ENCODE measurements around the gene MRPS18A. TPM values are rescaled to one million over a fixed set of nuclear protein-coding genes. Genes with fewer than 3 reads are reported as not detected.
A peak's percentile ranks its signal among the peaks of the same experiment; 100 is the strongest.

Gene MRPS18A
- total and polyA plus RNA-seq, 2 of the 13 experiments (the other 11 are each of a cell fraction or from before 2014, with no cell fraction given), result 87.8 to 89.1 TPM

- no peak for TF ChIP-seq ZNF543 (CRISPR knock-in tag; IDR thresholded peaks at IDR 0.05)
- no peak for TF ChIP-seq CSRNP2 (CRISPR knock-in tag; conservative IDR thresholded peaks at IDR 0.05; ENCODE audit: low read depth)
- TF ChIP-seq, protein P1, sequence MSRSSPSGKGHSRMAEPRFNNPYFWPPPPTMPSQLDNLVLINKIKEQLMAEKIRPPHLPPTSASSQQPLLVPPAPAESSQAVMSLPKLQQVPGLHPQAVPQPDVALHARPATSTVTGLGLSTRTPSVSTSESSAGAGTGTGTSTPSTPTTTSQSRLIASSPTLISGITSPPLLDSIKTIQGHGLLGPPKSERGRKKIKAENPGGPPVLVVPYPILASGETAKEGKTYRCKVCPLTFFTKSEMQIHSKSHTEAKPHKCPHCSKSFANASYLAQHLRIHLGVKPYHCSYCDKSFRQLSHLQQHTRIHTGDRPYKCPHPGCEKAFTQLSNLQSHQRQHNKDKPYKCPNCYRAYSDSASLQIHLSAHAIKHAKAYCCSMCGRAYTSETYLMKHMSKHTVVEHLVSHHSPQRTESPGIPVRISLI (CRISPR knock-in tag; IDR thresholded peaks at IDR 0.05; ENCODE audit: borderline replicate concordance), result no peak
- TF ChIP-seq ZNF766 (CRISPR knock-in tag; IDR thresholded peaks at IDR 0.05; ENCODE audit: borderline replicate concordance), result no peak
- no peak for TF ChIP-seq BRD4 (CRISPR knock-in tag; IDR thresholded peaks at IDR 0.05)
- no peak for TF ChIP-seq HOXA7 (CRISPR knock-in tag; IDR thresholded peaks at IDR 0.05)
- peak; percentile 80 for TF ChIP-seq ELF3 (CRISPR knock-in tag; IDR thresholded peaks at IDR 0.05)
- TF ChIP-seq, protein P2, sequence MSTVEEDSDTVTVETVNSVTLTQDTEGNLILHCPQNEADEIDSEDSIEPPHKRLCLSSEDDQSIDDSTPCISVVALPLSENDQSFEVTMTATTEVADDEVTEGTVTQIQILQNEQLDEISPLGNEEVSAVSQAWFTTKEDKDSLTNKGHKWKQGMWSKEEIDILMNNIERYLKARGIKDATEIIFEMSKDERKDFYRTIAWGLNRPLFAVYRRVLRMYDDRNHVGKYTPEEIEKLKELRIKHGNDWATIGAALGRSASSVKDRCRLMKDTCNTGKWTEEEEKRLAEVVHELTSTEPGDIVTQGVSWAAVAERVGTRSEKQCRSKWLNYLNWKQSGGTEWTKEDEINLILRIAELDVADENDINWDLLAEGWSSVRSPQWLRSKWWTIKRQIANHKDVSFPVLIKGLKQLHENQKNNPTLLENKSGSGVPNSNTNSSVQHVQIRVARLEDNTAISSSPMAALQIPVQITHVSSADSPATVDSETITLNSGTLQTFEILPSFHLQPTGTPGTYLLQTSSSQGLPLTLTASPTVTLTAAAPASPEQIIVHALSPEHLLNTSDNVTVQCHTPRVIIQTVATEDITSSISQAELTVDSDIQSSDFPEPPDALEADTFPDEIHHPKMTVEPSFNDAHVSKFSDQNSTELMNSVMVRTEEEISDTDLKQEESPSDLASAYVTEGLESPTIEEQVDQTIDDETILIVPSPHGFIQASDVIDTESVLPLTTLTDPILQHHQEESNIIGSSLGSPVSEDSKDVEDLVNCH (CRISPR knock-in tag; IDR thresholded peaks at IDR 0.05), result no peak
- no peak for TF ChIP-seq CHCHD3 (CRISPR knock-in tag; IDR thresholded peaks at IDR 0.05)
- TF ChIP-seq HHEX (CRISPR knock-in tag; IDR thresholded peaks at IDR 0.05), result no peak
- no peak for TF ChIP-seq ZNF10 (CRISPR knock-in tag; IDR thresholded peaks at IDR 0.05; ENCODE audit: borderline replicate concordance, low read depth)
- peak; percentile 52; the same call in 1 of the 2 replicates for TF ChIP-seq FOXO1 (CRISPR knock-in tag; IDR thresholded peaks at IDR 0.05)
- no peak for TF ChIP-seq ASH2L (IDR thresholded peaks at IDR 0.05; ENCODE audit: insufficient read length, low read depth, low read length)
- no peak for TF ChIP-seq ZNF550 (CRISPR knock-in tag; IDR thresholded peaks at IDR 0.05; ENCODE audit: borderline replicate concordance)
- no peak for TF ChIP-seq ZSCAN31 (CRISPR knock-in tag; IDR thresholded peaks at IDR 0.05; ENCODE audit: low read depth)
- no peak for TF ChIP-seq KMT2B (CRISPR knock-in tag; IDR thresholded peaks at IDR 0.05)
- peak; percentile 41; the same call in 1 of the 2 replicates for TF ChIP-seq RXRA (CRISPR knock-in tag; IDR thresholded peaks at IDR 0.05)
- no peak for TF ChIP-seq ZNF30 (CRISPR knock-in tag; IDR thresholded peaks at IDR 0.05)
- TF ChIP-seq ZC3H13 (CRISPR knock-in tag; IDR thresholded peaks at IDR 0.05), result no peak
- no peak for TF ChIP-seq MIER3 (CRISPR knock-in tag; IDR thresholded peaks at IDR 0.05; ENCODE audit: borderline replicate concordance)
- peak; percentile 95 for TF ChIP-seq RARA (CRISPR knock-in tag; IDR thresholded peaks at IDR 0.05)
- 0 out of 2 replicates have a peak, but pooled peaks have one; percentile 17 for TF ChIP-seq SMAD3 (CRISPR knock-in tag; IDR thresholded peaks at IDR 0.05)
- TF ChIP-seq ERF (CRISPR knock-in tag; IDR thresholded peaks at IDR 0.05), result peak; percentile 48; the same call in 1 of the 2 replicates
- no peak for TF ChIP-seq ZNF749 (CRISPR knock-in tag; IDR thresholded peaks at IDR 0.05; ENCODE audit: borderline replicate concordance)
- TF ChIP-seq, protein P3, sequence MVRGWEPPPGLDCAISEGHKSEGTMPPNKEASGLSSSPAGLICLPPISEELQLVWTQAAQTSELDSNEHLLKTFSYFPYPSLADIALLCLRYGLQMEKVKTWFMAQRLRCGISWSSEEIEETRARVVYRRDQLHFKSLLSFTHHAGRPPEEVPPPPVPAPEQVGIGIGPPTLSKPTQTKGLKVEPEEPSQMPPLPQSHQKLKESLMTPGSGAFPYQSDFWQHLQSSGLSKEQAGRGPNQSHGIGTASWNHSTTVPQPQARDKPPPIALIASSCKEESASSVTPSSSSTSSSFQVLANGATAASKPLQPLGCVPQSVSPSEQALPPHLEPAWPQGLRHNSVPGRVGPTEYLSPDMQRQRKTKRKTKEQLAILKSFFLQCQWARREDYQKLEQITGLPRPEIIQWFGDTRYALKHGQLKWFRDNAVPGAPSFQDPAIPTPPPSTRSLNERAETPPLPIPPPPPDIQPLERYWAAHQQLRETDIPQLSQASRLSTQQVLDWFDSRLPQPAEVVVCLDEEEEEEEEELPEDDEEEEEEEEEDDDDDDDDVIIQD (CRISPR knock-in tag; IDR thresholded peaks at IDR 0.05; ENCODE audit: low read depth), result no peak
- TF ChIP-seq ZNF552 (CRISPR knock-in tag; IDR thresholded peaks at IDR 0.05; ENCODE audit: borderline replicate concordance), result no peak
- no peak for TF ChIP-seq FLYWCH1 (CRISPR knock-in tag; IDR thresholded peaks at IDR 0.05)
Observed at GRCh38 chr6:43706788-43707187, 19.2 kb upstream of the MRPS18A start (continued).

Measured in HepG2 (cell line).